ENCODE data around the gene PTPRG.

Gene PTPRG

DNA sequence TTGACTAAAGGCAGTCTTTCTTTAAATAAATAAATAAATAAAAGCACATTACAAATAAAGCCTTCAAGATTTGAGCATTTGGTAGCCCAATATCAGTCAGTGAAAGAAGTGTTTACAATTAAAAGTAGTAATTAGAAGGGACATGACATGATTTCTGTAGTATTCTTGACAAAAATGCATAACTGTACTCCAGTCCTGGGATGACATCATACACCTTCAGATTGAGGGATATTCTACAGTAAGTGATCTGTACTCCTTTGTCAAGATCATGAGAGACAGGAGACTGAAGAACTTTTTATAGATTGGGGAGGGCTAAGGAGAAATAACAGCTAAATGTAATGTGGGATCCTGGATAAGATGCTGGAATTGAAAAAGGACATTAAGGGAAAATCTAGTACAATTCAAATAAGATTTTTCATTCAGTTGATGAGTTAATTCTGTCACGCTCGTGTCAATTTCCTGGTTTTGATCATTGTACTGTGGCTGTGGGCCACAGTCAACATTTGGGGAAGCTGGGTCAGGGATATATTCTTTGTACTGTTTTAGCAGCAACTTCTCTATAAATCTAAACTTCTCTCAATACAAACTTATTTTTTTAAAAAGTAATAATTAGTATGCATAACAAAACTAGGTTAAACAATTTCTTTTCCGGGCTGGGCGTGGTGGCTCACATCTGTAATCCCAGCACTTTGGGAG lies 314.8 kb downstream of the PTPRG start:
- FAIRE-seq = no peak

DNA sequence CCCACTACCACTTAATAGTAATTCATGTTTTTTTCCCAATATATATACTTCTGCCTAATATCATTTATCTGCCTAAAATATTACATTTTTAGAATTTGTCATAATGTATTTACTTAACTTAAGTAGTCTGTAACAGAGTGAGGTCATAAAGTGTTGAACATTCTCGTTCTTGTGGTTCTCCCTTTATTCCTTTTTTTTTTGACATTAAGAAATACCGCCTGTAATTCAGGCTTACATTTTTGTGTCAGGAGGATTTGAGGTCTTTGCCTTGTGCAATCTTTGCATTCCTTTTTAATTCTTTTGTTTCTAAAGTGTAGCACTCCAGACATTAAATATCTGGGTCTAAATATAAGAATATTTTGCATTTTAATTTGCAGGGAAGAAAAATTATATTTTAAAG lies 315.4 kb downstream of the PTPRG start:
- FAIRE-seq = no peak

DNA sequence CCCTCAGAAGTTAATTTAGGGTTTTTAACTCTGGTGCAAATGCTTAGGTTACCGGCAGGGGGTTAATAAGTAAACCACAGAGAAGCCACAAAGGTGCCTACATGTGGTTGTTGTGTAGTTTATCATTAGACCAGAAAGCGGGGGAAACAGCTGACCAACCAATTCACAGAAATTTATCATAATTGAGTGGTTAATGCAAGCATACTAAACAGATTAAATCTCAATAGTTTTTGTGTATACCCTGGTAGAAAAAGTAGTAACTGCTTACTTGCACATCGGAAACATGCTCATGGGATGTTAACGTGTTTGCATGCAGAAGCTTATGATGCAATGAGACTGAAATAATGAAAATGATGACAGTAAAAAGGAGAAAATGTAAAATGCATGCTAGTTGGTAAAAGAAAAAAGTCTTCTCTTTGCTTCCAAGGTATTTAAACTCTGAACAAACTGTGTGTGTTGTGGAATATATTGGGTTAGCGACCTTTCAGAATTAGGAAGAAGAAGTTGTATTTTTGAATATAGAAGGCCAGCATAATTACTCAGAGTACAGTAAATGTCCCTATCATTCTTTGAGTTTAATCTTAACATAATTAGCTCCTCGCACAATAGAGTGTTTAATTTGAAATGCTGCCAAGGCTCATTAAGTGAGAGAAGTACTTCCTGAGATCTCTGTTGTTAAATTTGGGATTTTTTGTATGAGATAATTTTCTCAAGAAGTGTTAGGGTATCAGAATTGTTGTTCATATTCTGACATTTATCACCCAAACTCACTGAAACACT lies 316.2 kb downstream of the PTPRG start:
- no peak for FAIRE-seq

DNA sequence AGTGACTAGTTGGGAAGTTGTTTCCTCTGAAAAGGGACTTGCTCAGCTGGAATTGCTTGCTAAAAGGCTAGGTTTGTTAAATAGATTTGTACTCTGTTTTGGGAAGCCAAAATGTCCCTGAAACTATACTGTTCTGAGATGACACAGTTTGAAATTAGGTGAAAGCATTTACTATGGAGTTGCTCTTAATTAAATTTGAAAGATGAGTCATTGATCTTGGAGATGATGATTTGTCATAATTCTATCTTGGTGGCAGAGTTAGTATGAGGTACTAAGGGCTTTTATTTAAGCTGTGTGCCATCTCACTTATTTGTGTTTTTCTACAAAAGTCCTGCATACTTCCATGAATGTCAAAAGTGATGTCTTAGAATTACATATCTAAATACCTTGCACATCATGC lies 320.9 kb downstream of the PTPRG start:
- no peak for FAIRE-seq

DNA sequence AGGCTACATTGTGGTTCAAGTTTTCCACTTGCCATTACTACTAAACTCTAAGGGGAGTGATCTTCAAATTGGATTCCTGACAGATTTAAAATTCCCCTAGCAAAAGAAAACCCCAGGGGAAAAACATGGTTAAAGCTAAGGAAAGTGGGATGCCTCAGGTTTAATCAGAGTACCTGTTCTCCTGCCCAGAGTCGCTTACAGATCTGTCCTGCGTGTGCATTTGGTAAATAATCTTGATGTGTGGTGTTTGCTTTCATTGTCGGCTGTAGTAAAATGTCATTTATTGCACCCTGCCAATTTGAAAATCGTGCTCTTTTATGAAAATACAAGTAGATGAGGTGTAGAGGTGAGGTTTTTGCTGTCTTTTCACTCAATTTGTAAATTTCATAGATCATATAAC lies 323.4 kb downstream of the PTPRG start:
- no peak for FAIRE-seq

DNA sequence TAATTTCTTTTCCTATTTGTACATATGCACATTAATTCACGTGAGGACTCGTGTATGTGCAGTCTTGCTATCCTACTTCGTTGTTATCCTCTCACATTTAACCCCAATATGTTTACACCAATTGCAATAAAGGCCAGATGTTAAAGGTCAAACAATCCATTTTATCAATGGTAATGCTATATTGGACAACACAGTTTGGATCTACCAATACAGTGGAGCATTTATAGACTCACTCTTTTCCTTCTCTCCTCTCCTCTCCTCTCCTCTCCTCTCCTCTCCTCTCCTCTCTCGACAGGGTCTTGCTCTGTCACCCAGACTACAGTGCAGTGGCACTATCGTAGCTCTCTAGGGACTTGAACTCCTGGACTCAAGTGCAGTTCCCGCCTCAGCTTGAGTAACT lies 324.0 kb downstream of the PTPRG start:
- FAIRE-seq = no peak

DNA sequence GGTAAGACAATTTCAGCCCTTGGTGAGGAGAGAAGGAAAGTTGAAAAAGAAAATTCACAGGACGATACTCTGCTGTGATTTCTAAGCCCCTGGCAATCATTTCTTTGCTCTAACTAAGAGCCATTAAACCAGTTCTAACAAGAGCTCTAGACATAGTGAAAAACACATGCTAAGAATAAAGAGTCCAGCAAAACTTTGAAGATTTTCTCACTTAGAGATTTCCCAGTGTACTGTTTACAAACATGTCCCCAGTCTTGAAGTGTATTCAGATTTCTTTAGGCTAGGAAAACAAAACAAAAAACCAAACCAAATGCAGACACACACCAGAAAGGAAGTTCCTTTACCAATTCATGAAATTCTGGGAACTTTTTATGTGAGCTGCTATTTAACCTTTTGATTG lies 325.8 kb downstream of the PTPRG start:
- FAIRE-seq = no peak

DNA sequence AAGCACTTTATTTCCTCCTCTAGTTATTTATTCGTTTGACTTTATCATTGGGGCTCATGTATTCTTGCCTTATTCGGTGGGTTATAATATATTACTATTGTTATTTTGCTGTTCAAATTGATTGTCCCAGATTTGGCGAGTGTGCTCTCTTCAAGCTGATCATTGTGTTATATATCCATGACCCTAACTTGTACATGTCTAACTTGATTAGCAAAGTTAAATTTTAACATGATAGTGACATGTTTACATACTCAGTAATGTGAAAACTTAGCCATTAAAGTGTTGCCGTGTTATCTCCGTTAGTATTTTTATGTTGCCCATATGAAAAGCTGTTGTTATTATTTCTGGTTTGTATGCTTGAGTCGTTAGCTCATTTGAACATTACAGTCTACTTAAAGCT lies 327.9 kb downstream of the PTPRG start:
- FAIRE-seq = no peak

DNA sequence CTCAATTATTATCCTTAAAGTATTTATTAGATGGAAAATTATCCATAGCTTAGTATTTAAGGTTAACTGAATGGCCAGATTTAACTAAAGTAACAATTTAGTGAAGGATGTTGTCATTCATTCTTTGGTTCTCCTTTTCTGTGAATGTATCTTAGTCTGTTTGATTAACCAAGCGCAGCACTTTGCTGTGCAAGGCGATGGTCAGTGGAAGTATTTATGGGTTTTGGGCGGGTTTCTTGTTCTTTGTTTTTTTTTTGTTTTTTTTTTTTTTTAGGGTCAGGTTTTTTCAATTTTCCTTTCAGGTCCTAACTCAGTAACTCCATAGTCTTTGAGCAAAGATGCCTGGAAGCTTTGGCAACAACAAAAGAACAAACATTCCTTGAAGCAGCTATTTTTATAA lies 328.8 kb downstream of the PTPRG start:
- no peak for FAIRE-seq

DNA sequence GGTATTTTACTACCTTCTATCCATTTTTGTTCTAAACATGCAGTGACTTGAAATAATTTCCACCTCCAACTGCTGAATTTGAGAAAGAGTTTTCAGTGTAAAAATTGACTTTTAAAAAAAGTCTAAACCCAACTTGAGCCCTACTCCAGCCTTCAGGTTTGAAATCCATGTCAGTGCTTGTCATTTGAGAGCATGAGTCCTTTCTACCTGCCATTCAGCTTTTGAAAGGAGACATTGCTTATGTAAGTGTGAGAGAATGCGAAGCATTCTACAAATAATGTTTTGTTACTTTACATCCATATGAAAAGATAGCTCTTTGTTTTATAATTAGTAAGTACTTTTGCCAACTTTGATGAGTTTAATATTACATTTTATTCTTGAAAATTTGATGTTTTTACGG lies 329.2 kb downstream of the PTPRG start:
- FAIRE-seq = no peak

DNA sequence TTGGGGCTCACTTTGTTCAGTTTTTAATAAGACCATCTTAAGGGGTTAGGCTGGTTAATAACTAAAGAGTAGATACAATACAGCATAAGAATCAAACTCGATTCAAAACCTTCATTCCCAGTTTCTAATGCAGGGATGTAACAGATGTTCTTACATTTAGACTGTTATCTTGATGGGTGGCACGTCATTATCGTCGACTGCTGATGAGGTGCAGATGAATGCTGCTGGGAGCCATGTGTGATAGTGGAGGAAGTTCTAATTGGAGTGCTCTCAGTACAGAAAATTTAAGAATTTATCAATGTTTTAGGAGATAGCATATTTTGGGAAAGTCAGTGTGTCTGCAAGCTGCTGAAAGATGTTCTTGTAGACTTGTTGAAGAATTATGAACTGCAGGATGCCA lies 331.5 kb downstream of the PTPRG start:
- FAIRE-seq = no peak

DNA sequence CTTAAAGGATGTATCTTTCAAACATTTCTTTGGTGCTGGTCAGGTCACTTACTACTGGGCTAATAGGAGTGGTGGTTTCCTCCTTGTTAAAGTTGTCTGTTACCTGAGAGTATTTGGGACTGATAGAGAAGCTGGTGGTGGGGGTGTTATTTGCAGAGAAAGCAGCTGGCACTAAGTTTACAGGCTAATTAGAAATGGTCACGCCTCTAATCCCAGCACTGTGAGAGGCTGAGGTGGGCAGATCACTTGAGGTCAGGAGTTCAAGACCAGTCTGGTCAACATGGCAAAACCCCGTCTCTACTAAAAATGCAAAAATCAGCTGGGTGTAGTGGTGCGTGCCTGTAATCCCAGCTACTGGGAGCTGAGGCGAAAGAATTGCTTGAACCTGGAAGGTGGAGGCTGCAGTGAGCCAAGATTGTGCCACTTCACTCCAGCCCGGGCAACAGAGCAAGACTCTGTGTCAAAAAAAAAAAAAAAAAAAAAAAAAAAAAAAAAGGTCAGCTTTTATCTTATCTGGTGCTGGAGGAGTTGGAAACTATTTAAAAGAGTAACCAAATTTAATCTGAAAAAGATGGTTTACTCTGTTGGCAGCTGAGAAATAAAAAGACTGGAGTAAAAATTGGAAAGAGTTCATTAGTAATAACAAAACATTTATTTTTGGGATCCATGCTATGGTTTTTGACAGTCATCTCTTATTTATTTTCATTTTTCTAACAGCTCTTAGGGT lies 332.6 kb downstream of the PTPRG start:
- no peak for FAIRE-seq

DNA sequence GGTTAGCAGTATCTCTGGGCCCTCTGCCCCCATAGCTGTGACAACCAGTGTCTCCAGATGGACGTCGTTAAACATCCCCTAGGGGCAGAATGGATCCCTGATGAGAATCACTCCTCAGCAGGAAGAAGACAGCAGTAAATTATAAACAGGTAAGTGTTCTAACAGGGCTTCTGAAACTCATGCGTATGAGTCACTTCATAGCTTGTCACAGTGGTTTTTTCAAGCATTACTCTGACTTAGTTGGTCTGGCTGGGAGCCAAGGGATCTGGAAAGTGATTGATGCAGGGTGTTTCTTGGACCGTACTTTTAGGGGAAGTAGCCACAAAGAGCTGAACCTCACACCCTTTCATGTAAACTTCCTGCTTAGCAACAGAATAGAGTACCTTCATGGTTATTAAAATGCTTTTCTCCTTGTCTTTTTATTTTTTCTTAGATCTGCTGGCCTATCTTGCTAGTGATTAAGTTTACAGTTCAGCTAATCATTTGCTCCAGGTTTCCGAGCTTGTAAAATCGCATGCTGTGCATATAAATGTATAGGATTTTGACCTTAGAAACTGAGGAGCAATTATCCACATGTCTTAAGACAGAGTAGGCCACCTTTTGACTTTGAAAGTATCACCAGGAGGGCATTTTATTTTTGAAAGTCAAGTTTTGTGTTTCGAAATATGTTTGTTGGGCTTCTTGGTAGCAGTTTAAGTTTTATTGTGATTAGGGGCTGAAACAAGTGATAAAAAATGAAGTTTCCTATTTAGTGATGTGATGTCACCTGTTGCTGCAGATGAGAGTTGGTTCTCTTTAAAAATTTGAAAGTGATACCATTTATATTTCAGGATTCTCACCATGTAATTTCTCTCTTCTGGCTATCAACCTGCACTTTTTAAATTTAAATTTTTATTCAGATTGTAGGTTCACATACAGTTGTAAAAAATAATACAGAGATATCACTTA lies 333.9 kb downstream of the PTPRG start:
- FAIRE-seq = no peak

DNA sequence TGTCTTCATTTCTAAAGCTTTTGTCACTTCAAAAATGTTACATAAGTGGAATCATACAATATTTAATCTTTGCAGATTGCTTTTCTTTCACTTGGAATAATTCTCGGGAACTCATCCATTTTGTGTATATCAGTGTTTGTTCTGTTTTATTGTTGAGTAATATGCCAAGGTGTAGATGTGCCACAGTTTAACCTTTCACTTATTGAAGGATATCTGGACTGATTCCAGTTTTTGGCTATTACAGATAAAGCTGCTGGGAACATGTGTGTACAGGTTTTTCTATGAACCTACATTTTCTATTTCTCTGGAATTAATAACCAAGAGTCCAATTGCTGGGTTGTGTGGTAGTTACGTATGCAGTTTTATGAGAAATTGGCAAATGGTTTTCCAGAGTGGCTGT lies 334.9 kb downstream of the PTPRG start:
- no peak for FAIRE-seq

DNA sequence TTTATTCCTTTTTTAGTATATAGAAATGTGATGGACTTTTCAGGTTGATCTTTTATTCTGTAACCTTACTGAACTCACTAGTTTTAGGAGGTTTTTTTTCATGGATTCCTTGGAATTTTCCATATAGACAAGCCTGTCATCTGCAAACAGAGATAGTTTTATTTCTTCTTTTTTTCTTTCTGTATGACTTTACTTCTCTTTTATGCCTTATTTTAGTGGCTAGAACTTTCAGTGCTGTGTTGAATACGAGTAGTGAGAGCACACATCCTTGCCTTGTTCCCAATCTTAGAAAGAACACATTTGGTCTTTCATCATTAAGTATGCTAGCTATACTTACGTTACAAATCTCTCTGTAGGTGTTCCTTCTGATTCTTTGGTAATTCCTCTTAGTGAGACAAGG lies 336.5 kb downstream of the PTPRG start:
- FAIRE-seq = no peak

DNA sequence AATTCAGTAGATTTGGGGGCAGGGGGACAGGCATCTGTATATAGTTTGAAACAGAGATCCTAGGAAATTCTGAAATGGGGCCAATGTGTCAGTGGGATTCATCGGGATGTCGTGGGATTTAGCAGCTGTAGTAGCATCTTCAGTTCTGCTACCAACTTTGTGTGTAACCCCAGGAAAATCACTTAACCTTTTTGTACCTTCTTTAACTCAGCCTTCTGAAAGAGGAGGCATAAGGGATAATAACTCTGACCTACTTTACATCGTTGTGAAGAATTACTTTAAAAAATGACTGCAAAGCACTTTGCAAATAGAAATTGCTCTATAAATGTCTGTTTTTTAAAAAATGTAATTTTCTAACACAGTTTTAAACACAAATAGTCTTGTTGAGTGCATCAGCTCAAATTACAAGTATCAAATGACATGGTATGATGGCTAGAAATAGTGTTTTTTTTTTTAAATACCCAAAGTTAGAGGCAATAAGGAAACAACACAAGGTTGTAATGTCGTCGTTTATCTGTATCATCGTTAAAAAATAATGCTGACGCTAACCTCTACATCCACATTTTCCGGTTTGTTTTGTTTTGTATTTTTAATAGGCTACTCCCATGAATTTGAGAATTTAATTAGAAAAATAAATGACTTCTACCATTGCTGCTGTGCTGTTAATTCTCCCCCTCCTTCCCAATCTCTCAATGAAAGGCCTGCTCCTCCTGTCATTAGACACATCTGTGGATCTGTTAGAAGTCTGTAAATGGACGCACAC lies 338.5 kb downstream of the PTPRG start:
- FAIRE-seq = no peak

DNA sequence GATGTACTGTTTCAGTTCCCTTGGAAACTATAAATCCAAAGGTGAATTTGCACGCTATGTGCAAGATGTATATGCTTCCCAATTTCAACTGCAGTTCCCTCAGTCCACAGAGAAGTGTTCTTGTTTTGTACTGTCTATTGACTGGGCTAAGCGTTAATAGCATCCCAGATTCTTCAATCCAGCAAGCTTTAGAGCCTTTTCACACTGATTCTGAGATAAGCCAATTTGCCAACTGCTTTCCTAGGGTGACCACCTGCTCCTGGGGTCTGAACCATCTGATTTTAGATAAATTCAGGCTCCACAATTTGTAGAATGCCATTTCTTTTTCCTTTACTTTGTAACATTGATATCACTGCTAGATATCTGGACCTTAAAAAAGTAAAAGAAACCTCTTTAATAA lies 340.1 kb downstream of the PTPRG start:
- no peak for FAIRE-seq

DNA sequence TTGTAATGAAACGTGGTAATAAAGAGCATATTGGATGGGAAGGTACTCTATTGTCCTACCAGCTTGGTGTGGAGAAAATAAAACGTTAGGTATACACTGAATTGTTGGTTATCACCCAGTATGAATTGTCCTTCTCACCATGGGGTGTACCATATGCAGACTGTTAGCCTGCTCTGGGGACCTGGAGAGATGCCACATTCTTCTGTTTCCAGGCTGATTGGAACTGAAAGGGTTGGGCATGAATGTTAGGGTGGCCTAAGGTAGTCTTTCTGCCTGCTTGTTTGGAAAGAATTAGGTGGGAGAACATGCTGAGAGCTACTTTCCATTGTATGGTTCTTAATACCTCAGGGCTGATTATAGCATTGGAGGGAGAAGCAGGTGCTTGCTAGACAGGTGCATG lies 340.6 kb downstream of the PTPRG start:
- FAIRE-seq = no peak

DNA sequence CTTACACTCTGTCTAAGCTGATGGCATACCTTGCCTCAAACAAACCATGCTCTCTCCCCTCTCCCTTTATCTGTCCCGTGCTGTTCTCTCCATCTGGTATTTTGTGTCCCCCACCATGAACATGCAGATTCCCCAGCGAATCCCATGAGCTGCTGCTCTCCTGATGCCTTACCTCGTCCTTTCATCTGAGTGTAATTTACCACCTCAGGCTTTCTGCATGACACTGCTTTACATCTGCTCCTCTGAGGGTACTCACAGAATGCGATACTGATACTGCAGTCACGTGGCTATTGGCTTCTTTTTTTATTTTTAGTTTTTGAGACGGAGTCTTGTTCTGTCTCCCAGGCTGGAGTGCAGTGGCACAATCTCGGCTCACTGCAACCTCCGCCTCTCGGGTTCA lies 341.7 kb downstream of the PTPRG start:
- no peak for FAIRE-seq

DNA sequence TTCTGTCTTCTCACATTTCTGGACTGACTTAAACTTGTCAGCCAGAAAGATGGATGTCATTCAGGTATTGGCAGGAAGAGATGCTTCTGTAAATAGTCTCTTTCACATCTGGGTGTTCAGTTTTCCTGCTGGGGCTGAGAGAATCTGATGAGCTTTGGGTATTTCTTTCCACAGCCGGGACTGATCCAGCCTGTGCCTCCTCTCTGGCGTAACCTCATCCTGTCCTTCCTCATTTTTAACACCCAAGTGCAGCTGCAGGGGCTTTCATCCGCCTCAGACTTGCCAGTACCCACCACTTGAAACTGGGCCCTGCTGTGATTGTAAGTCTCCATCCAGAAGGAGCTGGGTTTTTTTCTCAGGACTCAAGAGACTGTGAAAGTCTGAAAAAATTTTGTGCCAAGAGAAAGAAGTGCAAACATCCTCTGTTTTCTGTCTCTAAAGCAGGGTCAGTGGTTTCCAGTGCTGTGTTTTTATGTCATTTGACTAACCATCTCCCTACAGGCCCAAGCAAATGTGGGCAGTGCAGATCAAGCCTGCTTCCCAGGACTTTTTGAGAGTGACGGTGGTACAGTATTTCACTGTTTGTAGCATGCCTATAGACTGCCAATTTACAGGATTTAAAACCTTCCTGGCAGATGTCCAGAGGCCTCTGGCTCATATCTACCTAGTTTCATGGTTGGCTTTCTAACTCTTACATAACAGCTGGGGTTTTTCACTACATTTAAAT lies 342.7 kb downstream of the PTPRG start:
- no peak for FAIRE-seq

DNA sequence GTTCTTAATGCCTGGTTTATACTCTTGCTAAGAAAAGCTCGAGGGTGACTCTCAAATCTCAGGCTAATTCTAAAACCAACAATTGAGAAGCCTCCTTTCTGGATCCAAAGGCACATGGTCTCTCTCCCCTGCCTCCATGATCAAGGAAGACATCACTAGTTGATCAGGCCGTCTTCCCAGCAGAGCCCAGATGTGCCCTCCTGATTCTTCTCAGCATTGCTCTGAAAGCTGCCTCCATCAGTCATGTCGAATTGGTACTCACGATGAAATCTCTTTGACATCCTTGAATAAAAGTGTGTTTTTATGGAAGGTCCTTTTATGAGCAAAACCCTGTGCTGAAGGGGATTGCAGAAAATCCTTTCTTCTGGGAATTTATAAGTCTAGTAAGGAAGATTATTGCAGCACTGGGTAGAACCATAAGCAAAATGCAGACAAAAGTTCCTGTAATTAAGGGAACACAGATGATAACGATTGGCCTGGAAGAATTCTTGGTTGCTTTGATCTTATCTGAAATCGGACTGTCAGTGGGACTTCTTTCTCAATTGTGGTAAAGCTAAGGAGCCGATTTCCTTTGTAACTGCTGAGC lies 345.9 kb downstream of the PTPRG start:
- FAIRE-seq = no peak

All from islet of Langerhans (tissue), 1 donor.